ENCODE results near the gene SRSF2.
"Not testable (repeated sequence)": the region's sequence is repeated elsewhere in the genome, so short reads cannot be mapped to it uniquely, and the experiment has no call there.

SRSF2 gene

DNA sequence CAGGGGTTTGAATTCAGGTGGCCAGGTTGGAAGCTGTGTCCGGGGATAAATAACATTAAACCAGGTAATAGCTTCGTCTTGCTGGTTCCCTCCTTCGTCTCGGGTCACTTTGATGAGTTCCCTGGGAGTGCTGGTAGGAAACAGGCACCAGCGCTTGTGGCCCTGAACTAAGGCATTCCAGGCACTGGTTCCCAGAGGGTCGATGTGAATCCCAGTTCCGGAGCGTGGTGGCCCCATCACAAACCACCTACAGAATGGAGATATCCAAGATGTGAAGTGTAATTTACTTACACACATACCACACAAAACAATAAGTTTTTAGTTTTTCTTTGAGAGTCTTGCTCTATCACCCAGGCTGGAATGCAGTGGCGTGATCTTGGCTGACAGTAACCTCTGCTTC, 13.3 kb downstream of the SRSF2 start:
- TF ChIP-seq, protein P1, sequence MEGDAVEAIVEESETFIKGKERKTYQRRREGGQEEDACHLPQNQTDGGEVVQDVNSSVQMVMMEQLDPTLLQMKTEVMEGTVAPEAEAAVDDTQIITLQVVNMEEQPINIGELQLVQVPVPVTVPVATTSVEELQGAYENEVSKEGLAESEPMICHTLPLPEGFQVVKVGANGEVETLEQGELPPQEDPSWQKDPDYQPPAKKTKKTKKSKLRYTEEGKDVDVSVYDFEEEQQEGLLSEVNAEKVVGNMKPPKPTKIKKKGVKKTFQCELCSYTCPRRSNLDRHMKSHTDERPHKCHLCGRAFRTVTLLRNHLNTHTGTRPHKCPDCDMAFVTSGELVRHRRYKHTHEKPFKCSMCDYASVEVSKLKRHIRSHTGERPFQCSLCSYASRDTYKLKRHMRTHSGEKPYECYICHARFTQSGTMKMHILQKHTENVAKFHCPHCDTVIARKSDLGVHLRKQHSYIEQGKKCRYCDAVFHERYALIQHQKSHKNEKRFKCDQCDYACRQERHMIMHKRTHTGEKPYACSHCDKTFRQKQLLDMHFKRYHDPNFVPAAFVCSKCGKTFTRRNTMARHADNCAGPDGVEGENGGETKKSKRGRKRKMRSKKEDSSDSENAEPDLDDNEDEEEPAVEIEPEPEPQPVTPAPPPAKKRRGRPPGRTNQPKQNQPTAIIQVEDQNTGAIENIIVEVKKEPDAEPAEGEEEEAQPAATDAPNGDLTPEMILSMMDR (IDR thresholded peaks at IDR 0.05; ENCODE audit: low read depth, low read length, missing control alignments) = no peak
- no peak overlapping the region for H3K4me3 ChIP-seq (ENCODE audit: low read depth, low read length)
- no peak for DNase-seq (ENCODE audit: low read depth)

DNA sequence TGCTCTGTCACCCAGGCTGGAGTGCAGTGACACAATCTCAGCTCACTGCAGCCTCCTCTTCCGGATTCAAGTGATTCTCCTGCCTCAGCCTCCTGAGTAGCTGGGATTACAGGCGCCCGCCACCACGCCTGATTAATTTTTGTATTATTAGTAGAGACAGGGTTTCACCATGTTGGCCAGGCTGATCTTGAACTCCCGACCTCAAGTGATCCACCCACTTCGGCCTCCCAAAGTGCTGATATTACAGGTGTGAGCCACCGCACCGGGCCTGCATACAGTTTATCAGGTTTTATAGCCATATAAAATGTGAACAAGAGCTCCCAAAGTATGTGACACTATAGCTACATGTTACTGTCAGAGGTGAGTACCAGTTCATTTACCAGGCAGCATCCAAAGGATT, 14.2 kb downstream of the SRSF2 start:
- not testable (repeated sequence) for DNase-seq (ENCODE audit: low read depth); H3K4me3 ChIP-seq (ENCODE audit: low read depth, low read length)

DNA sequence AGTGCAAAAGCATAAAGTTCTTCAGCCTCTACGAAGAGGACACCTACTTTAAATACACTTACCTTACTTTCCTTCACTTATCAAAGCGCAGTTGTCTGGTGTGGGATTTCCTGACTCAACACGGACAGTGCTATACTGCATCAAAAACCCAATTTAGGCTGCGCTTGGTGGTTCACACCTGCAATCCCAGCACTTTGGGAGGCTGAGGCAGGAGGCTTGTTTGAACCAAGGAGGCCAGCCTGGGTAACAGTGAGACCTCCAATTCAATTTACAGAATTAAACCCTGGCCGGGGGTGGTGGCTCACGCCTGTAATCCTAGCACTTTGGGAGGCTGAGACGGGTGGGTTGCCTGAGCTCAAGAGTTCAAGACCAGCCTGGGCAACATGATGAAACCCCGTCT, 14.9 kb downstream of the SRSF2 start:
- no peak overlapping the region for H3K4me3 ChIP-seq (ENCODE audit: low read depth, low read length)
- TF ChIP-seq, protein P1 (IDR thresholded peaks at IDR 0.05; ENCODE audit: low read depth, low read length, missing control alignments) = no peak
- DNase-seq (ENCODE audit: low read depth) = no peak

DNA sequence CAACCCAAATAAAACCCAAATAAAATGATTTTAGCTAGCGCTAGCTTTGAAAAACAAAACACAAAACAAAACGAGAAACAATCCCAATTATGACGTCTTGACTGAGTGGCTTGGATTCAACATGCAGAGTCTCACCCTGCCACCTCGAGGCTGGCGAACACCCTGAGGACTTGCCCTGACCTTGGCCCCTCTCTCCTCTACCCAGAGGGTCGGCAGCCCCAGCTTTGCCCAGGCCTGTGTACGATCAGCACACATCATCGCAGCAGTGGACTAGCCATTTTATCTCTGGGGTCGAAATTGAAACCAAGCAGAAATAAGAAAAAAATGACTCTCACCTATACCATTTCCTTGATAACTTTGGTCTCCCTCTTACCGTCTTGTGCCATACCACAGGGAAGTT, 15.7 kb downstream of the SRSF2 start:
- no peak overlapping the region for H3K4me3 ChIP-seq (ENCODE audit: low read depth, low read length)

DNA sequence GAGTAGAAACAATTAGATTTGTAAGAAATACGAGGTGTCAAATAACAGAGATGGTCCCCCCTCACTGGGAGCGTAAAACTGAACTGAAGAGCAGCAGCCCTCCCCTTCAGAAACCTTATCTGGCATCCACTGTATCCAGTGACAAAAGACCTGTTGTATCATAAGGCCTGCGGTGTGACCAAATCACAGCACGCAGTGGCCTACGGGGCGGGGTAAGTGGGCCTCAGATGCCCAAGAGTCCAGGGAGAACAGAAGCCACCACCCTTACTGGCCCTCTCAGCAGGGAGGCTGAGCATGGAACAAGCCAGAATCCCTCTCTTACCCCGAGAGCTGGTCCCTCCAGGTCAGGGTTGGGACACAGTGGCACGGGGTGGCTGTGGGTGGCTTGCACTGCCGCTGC, 16.2 kb downstream of the SRSF2 start:
- TF ChIP-seq, protein P1 (IDR thresholded peaks at IDR 0.05; ENCODE audit: low read depth, low read length, missing control alignments) = no peak
- DNase-seq (ENCODE audit: low read depth) = no peak
- no peak overlapping the region for H3K4me3 ChIP-seq (ENCODE audit: low read depth, low read length)

More for the DNA sequence above, 15.7 kb downstream of the SRSF2 start:
- TF ChIP-seq, protein P1 (IDR thresholded peaks at IDR 0.05; ENCODE audit: low read depth, low read length, missing control alignments) = no peak
- no peak for DNase-seq (ENCODE audit: low read depth)

DNA sequence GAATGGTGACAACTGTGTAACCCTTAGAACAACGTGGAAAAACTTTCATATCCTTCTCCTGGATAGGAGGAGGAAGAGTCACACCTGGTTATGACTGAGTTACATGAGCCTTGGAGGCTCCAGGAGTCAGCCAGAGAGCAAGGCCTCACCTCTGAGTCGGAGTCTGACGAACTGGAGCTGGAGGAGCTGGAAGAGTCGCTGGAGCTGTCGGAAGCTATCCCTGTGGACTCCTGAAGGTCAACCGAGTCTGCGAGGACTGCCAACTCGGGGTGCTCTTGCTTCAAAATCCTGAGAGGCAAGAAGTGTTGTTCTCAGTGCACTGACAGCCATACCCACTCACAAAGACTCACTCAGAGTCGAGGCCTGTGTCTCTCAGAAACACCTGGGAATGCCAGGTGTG, 16.9 kb downstream of the SRSF2 start:
- DNase-seq (ENCODE audit: low read depth) = no peak
- TF ChIP-seq, protein P1 (IDR thresholded peaks at IDR 0.05; ENCODE audit: low read depth, low read length, missing control alignments) = no peak
- no peak overlapping the region for H3K4me3 ChIP-seq (ENCODE audit: low read depth, low read length)

DNA sequence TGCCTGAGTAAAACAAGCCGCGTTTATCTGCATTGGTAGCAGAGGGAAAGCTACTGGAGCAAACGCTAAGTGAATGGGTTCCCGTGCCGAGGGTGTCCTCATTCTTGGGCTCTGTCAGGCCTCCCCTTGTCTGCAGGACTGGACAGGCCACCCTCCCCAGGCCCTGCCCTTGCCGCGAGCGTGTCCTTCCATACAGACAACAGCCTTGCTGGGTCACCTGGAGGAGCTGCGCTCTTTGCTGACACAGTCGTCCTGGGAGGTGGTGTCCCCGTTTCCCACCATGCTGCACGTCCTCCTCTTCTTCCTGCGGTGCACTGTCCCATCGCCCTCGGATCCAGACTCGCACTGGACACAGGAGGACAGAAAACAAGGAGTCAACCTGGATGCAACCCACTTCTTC, 18.6 kb downstream of the SRSF2 start:
- no peak overlapping the region for H3K4me3 ChIP-seq (ENCODE audit: low read depth, low read length)
- DNase-seq (ENCODE audit: low read depth) = no peak
- TF ChIP-seq, protein P1 (IDR thresholded peaks at IDR 0.05; ENCODE audit: low read depth, low read length, missing control alignments) = no peak

DNA sequence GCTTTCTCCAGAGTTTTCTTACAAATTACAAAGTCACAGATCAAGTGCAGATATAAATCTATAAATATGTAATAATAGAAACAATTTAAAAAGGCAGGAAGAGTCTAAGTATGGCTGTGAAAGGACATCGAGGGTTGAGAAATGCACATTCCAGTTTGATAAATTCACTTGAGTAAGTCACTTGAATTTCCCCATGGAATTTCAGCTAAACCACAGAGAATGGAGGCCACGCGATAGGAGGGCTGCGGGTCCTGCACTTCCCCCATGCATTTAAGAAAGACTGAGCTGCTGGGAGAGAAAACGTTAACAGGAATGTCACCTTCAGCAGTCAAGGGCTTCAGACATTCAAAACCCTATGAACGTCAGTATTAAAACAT, 20.3 kb downstream of the SRSF2 start:
- H3K4me3 ChIP-seq (ENCODE audit: low read depth, low read length) = no peak overlapping the region
- DNase-seq (ENCODE audit: low read depth) = no peak
- TF ChIP-seq, protein P1 (IDR thresholded peaks at IDR 0.05; ENCODE audit: low read depth, low read length, missing control alignments) = no peak
